NCI-H1417 (cell line): ENCODE measurements around the gene ISG15.
"Not testable (repeated sequence)": the region's sequence is repeated elsewhere in the genome, so short reads cannot be mapped to it uniquely, and the experiment has no call there.

ENCODE experiments used
- DNase-seq, 3 experiments: peaks; one replicate each; lab custom pipeline; 2025; lab: John Stamatoyannopoulos, UW

ISG15 gene

GRCh38 chr1:1046243-1046642 is 32.9 kb downstream of the ISG15 start:
- no peak for DNase-seq

DNA sequence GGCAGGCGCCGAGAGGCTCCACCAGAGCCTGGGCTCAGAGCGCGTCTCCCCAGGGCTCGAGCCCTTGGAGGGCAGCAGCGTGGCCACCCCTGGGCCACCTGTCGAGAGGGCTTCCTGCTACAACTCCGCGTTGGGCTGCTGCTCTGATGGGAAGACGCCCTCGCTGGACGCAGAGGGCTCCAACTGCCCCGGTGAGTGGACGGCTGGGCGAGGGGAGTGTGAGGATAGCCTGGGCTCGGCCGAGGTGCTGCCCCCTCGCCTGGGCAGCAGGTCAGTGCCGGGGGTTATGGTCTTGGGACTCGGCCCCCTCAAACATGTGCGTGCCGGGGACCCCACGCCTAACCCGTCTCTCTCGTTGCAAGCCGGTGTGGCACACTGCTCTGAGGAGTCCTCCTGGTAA is 33.5 kb downstream of the ISG15 start:
- DNase-seq, result no peak

- DNase-seq, result no peak
Measured at GRCh38 chr1:1047407-1047806, 34.1 kb downstream of the ISG15 start.

DNA sequence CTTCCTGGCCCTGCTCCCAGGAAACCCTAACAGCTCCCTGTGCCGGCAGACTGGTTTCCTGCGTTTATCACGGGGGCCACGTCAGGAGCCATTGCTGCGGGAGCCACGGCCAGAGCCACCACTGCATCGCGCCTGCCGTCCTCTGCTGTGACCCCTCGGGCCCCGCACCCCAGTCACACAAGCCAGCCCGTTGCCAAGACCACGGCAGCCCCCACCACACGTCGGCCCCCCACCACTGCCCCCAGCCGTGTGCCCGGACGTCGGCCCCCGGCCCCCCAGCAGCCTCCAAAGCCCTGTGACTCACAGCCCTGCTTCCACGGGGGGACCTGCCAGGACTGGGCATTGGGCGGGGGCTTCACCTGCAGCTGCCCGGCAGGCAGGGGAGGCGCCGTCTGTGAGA is 34.7 kb downstream of the ISG15 start:
- DNase-seq, result no peak

DNA sequence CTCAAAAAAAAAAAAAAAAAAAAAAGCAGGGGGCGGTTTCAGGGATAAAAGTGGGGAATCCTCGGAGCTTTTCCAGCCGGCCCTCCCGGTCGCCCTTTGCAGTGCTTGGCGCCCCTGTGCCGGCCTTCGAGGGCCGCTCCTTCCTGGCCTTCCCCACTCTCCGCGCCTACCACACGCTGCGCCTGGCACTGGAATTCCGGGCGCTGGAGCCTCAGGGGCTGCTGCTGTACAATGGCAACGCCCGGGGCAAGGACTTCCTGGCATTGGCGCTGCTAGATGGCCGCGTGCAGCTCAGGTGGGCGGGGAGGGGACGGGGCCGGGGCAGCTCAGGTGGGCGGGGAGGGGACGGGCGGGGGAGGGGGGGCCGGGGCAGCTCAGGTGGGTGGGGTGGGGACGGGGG is 35.5 kb downstream of the ISG15 start:
- no peak for DNase-seq

DNA sequence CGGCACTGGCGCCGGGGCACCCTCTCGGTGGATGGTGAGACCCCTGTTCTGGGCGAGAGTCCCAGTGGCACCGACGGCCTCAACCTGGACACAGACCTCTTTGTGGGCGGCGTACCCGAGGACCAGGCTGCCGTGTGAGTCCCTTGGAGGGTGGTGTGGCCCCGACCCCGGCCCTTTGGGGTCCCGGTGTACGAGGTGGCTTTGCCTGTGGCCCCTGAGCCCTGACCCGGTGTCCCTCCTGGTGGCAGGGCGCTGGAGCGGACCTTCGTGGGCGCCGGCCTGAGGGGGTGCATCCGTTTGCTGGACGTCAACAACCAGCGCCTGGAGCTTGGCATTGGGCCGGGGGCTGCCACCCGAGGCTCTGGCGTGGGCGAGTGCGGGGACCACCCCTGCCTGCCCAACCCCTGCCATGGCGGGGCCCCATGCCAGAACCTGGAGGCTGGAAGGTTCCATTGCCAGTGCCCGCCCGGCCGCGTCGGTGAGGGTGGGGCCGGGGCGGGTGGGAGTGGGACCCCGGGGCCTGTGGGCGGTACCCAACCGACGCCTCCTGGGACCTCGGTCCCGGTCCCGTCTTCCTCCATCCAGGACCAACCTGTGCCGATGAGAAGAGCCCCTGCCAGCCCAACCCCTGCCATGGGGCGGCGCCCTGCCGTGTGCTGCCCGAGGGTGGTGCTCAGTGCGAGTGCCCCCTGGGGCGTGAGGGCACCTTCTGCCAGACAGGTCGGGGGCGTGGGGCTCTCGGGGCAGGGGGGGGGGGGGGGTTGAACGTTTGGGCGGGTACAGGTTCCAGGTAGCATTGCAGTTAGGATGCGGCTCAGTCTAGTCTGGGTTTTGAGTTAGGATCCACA is 36.2 kb downstream of the ISG15 start:
- no peak for DNase-seq

DNA sequence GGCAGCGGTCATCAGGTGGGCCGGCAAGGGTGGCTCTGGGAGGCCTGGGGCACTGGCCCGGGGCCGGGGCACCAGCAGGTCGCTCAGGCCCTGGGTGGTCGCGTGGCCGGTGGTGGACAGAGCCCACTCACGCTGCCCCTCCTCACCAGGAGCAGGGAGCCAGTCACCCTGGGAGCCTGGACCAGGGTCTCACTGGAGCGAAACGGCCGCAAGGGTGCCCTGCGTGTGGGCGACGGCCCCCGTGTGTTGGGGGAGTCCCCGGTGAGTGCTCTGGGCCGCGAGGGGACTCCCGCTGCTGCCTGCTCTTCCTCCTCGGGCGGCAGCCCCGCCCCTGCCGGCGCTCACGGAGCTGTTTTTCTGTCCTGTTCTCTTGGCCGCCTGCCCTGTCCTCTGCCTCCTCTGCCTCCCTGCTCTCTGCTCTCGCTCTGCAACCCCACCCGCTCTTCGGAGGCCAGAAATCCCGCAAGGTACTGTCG is 37.3 kb downstream of the ISG15 start:
- peak in 1 of 3 experiments; percentile 53 for DNase-seq

DNA sequence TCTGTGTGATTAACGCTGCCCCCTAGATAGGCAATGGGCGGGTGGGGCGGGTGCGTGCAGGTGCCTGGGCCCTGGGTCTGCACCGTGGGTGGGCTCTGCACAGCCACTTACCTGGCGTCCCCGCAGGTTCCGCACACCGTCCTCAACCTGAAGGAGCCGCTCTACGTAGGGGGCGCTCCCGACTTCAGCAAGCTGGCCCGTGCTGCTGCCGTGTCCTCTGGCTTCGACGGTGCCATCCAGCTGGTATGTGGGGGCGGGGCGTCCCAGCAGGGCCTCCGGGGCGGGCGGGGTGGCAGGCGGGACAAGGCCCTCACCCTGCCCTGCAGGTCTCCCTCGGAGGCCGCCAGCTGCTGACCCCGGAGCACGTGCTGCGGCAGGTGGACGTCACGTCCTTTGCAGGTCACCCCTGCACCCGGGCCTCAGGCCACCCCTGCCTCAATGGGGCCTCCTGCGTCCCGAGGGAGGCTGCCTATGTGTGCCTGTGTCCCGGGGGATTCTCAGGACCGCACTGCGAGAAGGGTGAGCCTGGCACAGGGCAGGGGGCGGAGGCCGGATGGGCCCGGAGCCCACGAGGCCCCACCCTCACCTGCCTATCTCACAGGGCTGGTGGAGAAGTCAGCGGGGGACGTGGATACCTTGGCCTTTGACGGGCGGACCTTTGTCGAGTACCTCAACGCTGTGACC is 38.0 kb downstream of the ISG15 start:
- peak in 2 of 3 experiments; percentile 32 to 53 for DNase-seq

DNA sequence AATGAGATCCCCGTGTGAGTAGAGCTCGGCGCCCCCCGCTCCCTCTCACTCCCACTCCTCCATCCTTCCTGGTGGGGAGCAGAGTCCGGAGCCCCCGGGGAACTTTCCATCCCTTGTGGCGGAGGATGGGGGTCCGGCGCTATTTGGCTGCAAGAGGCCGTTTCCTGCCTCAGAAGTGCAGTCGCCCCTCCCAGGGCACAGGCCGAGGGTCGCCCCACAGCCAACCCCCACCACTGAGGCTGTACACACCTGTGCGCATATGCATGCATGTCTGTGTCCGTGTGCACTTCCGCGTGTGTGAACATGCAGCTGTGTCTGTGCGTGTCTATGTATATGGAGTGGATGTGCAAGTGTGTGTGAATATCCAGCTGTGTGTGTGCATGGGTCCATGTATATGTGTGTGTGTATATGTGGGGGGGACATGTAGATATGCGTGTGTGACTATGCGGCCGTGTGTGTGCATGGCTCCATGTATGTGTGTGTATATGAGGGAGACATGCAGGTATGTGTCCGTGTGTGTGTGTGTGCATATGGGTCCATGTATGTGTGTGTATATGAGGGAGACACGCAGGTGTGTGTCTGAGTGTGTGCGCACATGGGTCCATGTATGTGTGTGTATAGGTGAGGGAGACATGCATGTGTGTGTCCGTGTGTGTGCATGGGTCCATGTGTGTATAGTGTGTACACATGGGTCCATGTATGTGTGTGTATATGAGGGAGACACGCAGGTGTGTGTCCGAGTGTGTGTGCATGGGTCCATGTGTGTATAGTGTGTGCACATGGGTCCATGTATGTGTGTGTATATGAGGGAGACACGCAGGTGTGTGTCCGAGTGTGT is 38.9 kb downstream of the ISG15 start:
- DNase-seq, result no peak

DNA sequence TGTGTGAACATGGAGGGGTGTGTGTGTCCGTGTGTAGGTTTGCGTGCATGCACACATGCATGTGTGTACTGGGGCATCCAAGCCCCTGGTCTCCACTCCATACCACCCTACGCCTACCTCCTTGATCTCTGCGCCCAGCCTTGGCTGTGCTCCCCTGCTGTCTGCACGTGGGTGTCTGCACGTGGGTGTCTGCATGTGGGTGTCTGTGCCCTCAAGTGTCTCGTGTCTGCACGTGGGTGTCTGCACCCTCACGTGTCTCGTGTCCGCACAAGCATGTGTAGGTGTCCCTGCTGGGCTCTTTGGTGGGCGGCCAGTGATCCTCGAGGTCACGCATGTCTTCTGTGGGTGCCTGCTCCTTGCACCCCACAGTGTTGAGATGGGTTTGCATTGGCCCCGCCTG is 39.7 kb downstream of the ISG15 start:
- DNase-seq, result no peak

DNA sequence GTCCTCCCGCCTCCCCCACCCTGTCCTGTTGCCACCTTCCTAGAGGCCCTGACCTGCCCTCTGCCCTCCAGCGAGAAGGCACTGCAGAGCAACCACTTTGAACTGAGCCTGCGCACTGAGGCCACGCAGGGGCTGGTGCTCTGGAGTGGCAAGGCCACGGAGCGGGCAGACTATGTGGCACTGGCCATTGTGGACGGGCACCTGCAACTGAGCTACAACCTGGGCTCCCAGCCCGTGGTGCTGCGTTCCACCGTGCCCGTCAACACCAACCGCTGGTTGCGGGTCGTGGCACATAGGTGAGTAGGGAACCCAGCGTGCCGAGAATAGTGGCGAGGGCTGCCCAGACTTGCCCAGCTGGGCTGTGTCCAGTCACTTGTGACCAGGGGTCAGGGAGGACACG is 40.4 kb downstream of the ISG15 start:
- no peak for DNase-seq

- DNase-seq, result no peak
Measured at GRCh38 chr1:1054099-1054700, 40.9 kb downstream of the ISG15 start.

- DNase-seq, result no peak
Measured at GRCh38 chr1:1054971-1055370, 41.7 kb downstream of the ISG15 start.

GRCh38 chr1:1055841-1056736 is 42.8 kb downstream of the ISG15 start:
- DNase-seq, result no peak

DNA sequence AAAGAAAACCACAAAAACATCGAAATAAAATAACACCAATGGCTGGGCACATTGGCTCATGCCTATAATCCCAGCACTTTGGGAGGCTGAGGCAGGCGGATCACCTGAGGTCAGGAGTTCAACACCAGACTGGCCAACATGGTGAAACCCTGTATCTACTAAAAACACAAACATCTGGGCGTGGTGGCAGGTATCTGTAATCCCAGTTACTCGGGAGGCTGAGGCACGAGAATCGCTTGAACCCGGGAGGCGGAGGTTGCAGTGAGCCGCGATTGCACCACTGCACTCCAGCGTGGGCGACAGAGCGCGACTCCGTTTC is 44.4 kb downstream of the ISG15 start:
- not testable (repeated sequence) for DNase-seq

DNA sequence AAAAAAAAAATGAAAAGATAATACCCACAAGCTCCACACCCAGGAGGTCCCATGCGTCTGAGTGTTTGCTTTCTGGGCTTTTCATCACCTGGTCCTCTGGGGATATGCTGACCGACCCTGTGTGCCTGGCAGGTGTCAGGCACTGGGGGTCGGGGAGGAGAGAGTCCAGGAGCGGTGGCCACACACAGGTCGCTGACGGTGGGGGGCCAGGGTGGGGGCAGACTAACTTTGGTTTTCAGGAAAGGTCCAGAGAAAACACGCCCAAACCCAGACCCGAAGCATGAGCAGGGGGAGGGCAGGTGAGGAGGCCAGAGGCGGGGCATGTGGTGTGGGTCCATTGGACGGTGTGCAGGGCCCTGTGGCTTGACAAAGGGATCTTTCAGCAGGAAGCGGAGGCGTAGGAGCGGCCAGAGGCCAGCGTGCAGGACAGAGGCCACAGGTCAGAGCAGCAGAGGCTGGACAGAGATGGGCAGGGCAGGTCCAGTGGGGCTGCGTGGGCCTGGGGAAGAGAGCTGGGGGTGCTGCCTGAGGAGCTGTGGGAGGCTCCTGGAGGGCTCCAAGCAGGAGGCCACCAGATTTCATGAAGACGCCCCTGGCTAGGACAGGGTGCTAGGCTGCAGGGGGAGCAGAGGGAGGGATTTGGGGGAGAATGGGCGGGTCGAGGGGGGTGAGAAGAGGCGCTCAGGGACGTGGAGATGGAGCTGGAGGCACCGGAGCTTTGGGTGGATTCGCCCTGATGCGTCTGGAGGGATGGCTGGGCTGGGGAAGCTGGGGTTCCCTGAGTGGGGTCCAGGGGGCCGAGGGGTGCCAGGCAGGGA is 45.0 kb downstream of the ISG15 start:
- peak in 1 of 3 experiments; percentile 34 for DNase-seq

- DNase-seq, result peak in 2 of 3 experiments; percentile 41 to 44
Measured at GRCh38 chr1:1058921-1059493, 45.7 kb downstream of the ISG15 start.

DNA sequence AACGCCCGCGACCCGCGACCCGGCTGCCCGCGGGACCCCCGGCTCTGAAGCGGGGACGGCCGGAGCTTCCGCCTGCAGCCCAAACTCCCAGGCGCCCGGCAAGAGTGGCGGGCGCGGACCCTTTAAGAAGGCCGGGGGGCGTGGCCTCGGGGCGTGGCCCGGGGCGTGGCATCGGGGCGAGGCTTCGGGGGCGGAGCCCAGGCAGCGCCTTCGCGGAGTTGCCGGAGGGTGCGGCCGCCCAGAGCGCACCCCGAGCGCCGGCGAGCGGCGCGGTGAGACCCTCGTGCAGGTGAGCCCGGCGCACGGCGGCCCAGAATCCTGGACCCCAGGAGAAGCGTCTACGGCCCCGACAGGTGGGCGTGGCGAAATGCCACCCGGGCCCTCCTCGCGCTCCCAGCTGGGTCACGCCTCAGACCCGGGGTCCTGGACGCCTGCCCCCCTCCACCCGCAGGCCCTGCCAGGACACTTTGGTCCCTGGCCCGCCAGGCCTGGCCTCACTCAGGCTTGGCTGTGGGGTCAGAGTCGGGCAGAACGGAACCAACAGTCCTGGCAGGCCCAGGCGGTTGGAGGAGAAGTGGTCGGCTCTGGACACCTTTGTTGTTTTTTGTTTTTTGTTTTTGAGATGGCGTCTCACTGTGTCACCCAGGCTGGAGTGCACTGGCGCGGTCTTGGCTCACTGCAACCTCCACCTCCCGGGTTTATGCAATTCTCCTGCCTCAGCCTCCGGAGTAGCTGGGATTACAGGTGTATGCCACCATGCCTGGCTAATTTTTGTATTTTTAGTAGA is 46.4 kb downstream of the ISG15 start:
- peak; percentile 78 to 92 (median 85) for DNase-seq
